ENCODE data around the gene NF2.
A peak's percentile ranks its signal among the peaks of the same experiment; 100 is the strongest.

The NF2 gene

DNA sequence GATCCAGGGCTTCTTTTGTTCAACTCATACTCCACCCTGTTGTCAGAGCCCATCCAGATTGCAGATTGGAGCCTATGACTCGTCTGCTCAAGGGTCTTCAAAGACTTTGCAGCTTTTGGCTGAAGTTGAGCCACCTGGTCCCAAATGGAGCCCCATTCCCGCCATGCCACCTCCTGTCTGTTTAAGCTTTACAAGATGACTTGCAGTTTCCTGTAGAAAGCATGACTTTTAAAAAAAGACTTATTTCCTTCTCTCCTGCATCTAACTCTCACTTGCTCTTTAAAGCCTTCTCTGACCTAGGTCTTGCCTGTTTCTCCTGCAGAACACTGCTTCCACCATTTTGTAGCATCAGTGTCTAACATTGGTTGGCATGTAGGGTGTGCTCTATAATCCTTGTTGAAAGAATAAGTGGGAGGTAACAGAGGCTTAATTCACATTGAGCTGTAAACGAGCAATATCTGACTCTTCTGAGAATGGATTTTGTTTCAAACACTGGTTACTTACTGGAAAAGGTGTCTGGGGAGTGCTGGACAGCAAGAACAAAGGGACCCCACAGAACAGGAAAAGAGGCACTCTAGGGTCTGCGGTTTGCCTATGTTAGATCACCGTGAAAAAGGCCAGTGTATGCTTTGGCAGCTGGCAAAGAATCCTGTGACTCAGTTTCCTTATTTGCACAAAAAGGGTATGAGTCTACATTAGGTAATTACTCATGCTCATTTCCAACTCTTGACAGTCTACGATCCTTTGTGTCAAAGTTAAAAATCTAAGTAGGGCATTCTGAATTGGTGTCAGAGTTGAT is 30.3 kb downstream of the NF2 start:
- Histone ChIP-seq H3K27me3 (no peaks in the 10 kb centered on the region), H3K4me1 (peaks cover 5% of the 10 kb centered on the region), H3K4me3 (ENCODE audit: low read depth, low read length) (no peak overlapping the region), H3K36me3 (peaks cover 7% of the 10 kb centered on the region; the same call in 1 of the 2 replicates), H3K9me3 (no peaks in the 10 kb centered on the region)
- no peak for DNase-seq
- TF ChIP-seq, protein P1, sequence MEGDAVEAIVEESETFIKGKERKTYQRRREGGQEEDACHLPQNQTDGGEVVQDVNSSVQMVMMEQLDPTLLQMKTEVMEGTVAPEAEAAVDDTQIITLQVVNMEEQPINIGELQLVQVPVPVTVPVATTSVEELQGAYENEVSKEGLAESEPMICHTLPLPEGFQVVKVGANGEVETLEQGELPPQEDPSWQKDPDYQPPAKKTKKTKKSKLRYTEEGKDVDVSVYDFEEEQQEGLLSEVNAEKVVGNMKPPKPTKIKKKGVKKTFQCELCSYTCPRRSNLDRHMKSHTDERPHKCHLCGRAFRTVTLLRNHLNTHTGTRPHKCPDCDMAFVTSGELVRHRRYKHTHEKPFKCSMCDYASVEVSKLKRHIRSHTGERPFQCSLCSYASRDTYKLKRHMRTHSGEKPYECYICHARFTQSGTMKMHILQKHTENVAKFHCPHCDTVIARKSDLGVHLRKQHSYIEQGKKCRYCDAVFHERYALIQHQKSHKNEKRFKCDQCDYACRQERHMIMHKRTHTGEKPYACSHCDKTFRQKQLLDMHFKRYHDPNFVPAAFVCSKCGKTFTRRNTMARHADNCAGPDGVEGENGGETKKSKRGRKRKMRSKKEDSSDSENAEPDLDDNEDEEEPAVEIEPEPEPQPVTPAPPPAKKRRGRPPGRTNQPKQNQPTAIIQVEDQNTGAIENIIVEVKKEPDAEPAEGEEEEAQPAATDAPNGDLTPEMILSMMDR (IDR thresholded peaks at IDR 0.05; ENCODE audit: low read depth, low read length) = no peak

GRCh38 chr22:29634847-29635246 is 31.4 kb downstream of the NF2 start:
- Histone ChIP-seq H3K9me3 (no peaks in the 10 kb centered on the region), H3K4me1 (no peaks in the 10 kb centered on the region), H3K4me3 (ENCODE audit: low read depth, low read length) (no peak overlapping the region), H3K36me3 (peaks cover 13% of the 10 kb centered on the region), H3K27me3 (no peaks in the 10 kb centered on the region)
- DNase-seq = no peak
- TF ChIP-seq, protein P1 (IDR thresholded peaks at IDR 0.05; ENCODE audit: low read depth, low read length) = no peak

GRCh38 chr22:29635734-29636357 is 32.4 kb downstream of the NF2 start:
- DNase-seq = peak; percentile 14
- peaks cover 15% of the 10 kb centered on the region for H3K36me3 ChIP-seq
- TF ChIP-seq, protein P1 (IDR thresholded peaks at IDR 0.05; ENCODE audit: low read depth, low read length) = peak; percentile 86
- H3K9me3 ChIP-seq = no peaks in the 10 kb centered on the region
- H3K4me1 ChIP-seq = no peaks in the 10 kb centered on the region
- H3K4me3 ChIP-seq (ENCODE audit: low read depth, low read length) = no peak overlapping the region
- no peaks in the 10 kb centered on the region for H3K27me3 ChIP-seq

DNA sequence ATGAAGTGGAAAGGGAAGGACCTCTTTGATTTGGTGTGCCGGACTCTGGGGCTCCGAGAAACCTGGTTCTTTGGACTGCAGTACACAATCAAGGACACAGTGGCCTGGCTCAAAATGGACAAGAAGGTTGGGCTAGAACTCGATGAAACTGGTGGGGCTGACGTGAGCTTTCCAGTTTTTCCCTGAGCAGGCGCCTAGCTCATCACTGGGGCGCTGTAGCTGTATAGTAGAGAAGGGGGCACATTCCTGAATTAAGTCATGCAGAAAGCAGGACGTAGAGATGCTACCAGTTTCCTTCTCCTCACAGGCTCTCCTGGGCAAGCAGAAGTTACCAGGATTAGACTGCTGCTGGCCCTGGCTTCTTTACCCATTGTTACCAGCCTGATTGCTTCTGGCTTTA is 33.3 kb downstream of the NF2 start:
- no peak for DNase-seq
- H3K9me3 ChIP-seq = no peaks in the 10 kb centered on the region
- H3K36me3 ChIP-seq = peaks cover 19% of the 10 kb centered on the region
- no peak overlapping the region for H3K4me3 ChIP-seq (ENCODE audit: low read depth, low read length)
- TF ChIP-seq, protein P1 (IDR thresholded peaks at IDR 0.05; ENCODE audit: low read depth, low read length) = no peak
- no peaks in the 10 kb centered on the region for H3K27me3 ChIP-seq
- no peaks in the 10 kb centered on the region for H3K4me1 ChIP-seq

DNA sequence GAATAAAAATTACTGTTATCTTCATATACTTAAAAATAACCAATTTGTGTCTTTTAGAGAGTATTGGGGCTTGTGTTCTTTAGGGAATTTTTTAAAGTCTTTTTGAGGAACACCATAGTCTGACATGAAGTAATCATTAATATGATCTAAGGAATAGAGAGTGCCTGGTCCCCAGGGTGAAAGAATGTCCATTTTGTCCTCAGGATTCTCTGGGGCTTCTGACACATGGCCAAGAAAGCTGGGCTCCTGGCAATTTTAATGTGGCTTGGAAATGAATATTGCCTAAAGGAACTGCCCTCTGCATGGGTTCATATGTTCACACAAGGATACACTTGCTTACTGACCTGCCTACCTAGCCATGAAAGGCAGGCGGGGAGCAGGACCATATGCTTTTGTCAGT is 33.7 kb downstream of the NF2 start:
- H3K4me1 ChIP-seq = no peaks in the 10 kb centered on the region
- DNase-seq = no peak
- no peaks in the 10 kb centered on the region for H3K9me3 ChIP-seq
- no peaks in the 10 kb centered on the region for H3K27me3 ChIP-seq
- H3K4me3 ChIP-seq (ENCODE audit: low read depth, low read length) = no peak overlapping the region
- TF ChIP-seq, protein P1 (IDR thresholded peaks at IDR 0.05; ENCODE audit: low read depth, low read length) = no peak
- peaks cover 19% of the 10 kb centered on the region for H3K36me3 ChIP-seq

GRCh38 chr22:29638678-29639077 is 35.2 kb downstream of the NF2 start:
- Histone ChIP-seq H3K4me1 (no peaks in the 10 kb centered on the region), H3K9me3 (no peaks in the 10 kb centered on the region), H3K4me3 (ENCODE audit: low read depth, low read length) (no peak overlapping the region), H3K36me3 (peaks cover 19% of the 10 kb centered on the region), H3K27me3 (no peaks in the 10 kb centered on the region)
- no peak for DNase-seq
- TF ChIP-seq, protein P1 (IDR thresholded peaks at IDR 0.05; ENCODE audit: low read depth, low read length) = no peak

All from BE2C (cell line).